ENCODE data around the gene C19orf12.
"Not testable (repeated sequence)": the region's sequence is repeated elsewhere in the genome, so short reads cannot be mapped to it uniquely, and the experiment has no call there.

The C19orf12 gene

DNA sequence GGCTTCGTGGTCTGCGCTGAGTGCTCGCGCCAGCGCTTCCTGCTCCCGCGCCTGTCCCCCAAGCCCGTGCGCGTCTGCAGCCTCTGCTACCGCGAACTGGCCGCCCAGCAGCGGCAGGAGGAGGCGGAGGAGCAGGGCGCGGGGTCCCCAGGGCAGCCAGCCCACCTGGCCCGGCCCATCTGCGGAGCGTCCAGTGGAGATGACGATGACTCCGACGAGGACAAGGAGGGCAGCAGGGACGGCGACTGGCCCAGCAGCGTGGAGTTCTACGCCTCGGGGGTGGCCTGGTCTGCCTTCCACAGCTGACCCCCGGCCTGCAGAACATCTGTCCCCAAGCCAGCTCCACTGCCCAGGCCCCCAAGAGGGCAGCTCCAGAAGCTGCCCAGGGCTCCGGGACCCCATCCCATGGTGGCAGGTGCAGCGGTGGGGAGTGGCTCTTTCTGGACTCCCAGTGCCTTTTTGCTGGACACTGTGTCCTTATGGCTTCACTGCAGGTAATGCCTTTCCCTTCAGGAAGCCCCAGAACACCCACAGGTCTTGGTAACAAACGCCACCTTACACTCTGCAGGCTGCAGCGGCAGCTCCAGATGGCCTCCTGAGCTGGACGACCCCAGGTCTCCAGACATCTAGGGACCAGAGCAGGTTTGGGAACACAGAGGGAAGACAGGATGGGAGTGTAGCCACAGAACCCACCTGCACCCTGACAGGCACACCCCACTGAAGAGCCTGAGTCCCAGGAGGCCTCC lies 40.5 kb downstream of the C19orf12 start:
- no peak for DNase-seq

DNA sequence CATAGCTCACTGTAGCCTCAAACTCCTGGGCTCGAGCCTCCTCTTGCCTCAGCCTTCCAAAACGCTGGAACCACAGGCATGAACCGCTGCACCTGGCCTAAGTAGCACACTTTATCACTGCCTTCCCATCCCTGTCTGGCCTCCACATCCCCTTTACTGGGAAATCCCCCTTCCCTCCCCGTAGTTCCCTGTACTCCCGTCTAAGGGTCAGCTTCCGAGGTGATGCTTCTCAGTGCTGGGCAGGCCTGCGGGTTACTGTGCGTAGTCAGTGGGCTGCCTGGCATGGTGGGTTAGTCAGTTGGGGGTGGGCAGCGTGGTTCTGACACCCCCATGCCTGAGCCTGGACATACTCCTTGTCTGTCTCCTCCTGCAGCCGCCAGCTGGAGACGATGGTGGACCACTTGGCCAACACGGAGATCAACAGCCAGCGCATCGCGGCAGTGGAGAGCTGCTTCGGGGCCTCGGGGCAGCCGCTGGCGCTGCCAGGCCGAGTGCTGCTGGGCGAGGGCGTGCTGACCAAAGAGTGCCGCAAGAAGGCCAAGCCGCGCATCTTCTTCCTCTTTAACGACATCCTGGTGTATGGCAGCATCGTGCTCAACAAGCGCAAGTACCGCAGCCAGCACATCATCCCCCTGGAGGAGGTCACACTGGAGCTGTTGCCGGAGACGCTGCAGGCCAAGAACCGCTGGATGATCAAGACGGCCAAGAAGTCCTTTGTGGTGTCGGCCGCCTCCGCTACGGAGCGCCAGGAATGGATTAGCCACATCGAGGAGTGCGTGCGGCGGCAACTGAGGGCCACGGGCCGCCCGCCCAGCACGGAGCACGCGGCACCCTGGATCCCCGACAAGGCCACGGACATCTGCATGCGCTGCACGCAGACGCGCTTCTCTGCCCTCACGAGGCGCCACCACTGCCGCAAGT lies 41.4 kb downstream of the C19orf12 start:
- no peak for DNase-seq

DNA sequence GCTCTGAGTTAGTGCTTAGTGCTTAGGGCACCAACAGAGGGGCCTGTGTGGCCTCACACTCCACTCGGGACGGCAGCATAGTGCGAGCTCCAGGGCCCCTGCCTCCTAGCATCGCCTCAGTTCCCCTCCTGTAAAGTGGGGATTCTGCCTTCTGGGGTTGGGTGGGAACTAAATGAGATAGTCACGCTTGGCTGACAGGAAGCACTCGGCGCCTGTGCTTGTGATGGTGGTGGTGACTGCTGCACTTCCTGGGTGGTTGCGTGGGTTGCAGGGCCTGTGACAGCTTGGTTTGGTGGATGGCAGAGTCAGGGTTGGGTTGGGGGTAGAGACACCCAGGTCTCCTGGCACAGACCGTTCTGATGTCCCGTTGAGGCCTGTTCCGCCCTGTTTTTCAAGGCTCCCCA lies 42.1 kb downstream of the C19orf12 start:
- DNase-seq, result no peak

DNA sequence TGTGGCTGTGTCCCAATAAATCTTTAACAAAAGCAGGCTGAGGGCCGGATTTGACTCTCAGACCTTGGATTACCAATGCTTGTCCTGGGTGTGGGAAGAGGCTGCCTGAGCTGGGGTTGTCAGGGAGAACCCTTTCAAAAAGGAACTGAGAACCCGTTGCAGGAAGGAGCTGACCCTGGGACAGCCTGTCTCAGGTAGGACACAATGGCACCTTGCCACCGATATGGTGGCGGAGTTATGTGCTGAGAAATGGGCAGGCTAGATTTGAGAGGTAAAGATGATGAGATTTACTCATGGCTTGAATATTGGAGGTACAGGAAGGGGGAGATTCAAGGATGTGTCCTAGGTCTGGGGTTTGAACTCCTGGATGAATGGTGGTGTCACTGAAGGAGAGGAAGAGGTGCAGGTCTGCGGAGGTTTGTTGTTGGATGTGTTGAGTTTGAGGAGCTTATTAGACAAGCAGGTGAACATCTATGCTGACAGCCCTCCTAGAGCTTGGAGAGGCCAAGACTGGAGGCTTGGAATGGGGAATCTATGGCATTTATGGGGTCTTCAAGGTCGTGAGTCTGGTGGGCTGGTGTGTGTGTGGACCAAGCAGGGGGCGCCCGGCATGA lies 42.6 kb downstream of the C19orf12 start:
- DNase-seq, result no peak

DNA sequence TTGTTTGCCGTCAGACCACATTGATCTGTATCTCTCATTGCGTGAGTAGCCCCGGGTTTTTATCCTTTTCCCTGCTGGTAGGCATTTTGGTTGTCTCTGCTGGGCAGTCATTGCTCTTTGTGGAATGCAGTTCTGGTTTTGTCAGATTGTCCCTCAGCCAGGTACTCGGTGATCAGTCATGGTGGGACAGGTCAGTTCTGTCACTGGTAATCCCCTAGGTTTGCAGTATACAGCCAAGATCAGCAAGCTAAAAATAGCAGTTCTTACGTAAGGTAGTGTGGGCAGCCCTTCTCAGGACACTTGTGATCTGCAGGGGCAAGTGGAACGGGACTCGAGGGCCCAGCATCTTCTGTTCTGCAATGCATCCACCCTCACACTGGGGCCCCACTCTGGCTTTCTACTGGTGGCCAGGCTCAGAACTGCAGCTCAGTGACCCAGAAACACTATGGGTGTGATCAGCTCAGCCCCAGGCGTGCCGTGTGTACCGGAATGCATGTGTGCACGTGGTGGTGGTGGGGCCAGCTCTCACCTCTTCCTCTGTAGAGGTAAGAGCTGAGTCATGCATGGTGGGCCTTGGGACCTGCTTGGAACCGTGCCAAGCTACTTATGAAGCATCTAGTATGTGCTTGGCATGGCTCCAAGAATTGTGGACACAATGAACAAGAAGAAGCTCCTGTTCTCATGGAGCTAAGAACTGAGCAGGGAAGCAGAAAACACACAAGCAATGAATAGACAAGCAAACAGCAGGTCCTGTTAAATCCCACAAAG lies 43.5 kb downstream of the C19orf12 start:
- DNase-seq, result peak; percentile 54

DNA sequence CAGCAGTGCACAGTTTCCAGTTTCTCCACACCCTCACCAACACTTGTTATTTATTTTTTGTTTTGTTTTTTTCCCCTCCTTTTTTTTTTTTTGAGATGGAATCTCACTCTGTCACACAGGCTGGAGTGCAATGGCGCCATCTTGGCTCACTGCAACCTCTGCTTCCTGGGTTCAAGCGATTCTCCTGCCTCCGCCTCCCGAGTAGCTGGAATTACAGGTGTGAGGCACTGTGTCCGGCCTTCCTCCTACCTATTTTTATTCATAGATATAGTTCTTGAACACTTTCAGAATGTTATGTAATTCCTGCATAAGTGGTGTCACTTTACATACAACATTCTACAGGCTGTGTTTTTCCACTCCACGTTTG lies 44.1 kb downstream of the C19orf12 start:
- not testable (repeated sequence) for DNase-seq

DNA sequence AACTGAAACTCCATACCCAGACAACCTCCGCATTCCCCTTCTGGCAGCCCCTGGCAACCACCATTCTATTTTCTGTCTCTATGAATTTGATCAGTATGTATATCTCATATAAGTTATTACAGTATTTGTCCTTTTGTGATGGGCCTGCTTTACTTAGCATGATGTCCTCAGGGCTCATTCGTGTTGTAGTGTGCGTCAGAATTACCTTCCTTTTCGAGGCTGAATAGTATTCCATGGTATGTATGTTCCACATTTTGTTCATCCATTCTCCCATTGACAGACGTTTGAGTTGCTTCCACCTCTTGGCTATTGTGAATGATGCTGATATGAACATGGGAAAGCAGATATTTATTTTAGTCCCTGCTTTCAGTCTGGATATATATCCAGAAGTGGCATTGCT lies 44.8 kb downstream of the C19orf12 start:
- DNase-seq, result no peak

DNA sequence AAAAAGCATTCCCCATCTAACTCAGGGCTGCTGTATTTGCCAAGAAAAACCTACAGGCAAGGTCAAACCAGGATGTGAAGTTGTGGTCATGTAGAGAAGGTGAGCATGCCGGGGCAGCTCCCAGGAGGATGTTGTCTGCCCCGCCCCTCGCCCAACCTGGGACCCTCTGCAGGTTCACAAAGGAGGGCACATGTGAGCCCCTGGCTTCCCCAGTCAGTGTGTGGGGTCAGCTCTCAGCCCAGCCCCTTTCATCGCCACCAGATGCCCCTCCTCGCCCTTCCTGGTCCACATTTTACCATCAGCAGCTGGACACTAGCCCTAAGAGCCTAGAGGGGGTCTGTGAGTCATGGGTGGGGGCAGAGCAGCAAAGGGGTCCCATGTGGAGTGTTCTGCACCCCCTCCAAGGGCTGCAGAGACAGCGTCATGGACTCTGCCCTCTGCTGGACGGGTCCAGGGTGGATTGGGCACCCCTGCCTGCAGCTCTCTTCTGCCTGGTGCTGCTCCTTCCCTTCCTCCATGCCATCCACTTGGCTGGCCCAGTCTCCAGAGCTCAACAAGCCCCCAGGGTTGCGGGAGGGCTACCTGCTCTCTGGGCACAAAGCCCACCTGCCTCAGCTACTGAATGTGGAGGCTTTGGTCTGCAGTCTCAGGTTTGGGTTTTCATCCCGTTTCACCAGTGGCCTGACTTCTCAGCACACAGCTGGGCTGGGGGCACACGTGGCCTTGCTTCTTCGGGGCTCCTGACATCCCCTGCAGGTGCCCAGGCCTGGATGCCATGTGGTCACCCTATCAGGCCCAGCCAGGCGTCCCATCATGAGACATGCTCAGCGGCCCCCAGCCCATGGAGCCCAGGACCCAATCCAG lies 46.1 kb downstream of the C19orf12 start:
- no peak for DNase-seq

DNA sequence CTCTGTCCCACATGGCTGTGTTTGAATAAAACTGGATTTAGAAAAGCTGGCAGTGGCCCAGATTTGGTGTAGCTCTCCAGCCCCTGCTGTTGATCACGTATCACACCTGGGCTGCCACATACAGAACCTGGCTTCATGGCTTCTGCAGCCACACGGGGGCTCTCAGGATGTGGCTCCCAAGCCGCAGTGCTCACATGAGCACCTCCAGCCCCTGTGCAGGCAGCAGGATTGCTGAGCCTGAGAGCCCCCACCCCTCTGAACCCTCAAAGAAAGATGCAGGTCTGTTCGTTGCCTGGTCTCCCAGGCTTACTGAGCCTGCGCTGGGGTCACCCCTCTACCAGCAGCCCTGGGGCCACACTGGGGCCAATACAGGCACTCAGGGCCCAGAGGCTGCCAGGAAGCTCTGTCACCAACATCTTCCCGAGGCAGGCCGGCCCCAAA lies 47.1 kb downstream of the C19orf12 start:
- DNase-seq, result no peak

DNA sequence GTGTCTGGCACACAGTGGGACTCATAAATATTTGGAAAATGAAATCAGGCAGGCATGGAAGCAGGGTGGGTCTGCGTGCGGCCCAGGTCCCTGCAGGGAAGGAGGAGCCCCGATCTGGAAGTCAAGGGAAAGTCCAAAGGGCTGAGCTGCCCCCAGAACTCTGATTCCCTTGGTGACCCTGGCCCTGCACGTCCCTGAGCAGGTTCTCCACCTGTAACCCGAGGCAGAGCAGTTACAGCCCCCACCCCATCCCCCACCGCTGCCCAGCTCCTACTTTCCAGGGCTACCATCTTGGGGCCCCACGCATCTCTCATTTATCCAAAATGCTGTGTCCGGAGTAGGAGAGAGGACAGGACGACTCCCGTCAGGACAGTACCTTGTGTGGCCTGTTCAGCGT lies 47.7 kb downstream of the C19orf12 start:
- DNase-seq, result no peak

DNA sequence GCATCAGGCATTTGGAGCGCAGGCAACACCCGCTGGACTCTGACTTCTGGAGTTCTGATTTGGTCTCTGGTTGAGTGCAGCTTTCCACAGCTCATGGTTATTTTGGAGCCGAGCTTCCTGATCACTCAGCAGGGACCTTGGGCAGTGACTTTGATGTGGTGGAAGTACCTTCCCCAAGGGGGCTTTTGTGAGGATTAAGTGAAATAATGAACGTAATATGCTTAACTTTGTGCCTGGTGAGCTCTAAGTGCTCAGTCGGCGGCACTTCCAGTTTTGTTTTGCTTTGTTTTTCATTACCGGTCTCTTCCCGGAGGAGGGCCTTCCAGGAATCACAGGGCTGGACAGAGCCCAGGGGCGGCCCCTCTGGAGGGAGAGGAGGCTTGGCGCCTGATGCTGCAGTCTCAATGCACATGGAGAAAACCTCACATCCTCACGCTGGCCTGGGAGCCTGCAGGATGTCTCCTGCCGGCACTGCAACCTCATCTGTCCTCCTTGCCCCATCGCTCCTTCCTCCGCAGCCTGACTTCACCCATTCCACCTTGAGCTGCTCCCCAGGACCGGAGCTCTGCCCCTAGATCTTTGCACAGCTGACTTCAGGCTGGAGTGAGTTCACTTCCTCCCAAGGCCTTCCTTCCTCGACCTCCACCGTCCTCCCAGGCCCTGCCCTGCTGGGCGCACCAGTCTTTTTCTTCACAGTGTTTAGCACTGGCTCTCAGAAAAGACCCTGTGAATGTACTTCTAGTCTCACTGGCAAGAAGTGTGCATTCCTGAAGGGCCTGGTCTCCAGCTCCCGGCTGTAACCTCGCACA lies 48.3 kb downstream of the C19orf12 start:
- DNase-seq, result peak; percentile 63

DNA sequence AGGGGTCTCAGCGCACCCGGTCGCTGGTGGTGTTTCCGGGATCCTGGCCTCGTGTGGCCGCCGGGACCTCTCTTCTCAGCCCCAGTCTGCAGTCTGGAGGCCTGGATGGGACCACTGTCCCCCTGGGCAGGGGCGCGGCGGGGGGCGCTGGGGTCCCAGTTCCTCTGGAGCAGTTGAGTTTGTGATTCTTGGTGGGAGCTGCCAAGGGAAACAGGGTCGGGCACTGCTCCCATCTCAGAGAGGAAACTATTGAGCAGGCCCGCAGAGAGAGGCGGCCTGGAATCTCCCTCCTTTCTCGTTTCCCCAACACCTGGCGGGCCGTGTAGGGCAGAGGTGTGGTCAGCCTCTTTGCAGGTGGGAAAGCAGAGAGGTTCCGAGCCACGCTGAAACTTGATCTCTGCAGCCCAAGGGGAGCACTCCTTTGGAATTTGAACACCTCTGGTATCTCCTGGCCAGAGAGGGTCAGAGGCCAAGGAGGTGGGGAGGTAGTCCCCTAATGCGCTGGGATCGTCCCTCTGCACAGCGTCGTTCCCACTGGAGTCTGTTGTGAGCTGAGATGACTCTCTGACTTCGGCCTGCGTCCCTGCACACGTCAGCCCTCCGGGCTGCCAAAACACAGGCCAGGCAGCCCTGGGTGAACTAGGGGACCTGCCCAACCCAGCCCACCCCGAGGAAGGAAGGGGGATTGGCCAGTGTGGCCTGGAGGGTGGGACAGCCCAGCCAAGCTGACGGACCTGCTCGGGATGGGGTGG lies 49.1 kb downstream of the C19orf12 start:
- DNase-seq, result peak; percentile 40

DNA sequence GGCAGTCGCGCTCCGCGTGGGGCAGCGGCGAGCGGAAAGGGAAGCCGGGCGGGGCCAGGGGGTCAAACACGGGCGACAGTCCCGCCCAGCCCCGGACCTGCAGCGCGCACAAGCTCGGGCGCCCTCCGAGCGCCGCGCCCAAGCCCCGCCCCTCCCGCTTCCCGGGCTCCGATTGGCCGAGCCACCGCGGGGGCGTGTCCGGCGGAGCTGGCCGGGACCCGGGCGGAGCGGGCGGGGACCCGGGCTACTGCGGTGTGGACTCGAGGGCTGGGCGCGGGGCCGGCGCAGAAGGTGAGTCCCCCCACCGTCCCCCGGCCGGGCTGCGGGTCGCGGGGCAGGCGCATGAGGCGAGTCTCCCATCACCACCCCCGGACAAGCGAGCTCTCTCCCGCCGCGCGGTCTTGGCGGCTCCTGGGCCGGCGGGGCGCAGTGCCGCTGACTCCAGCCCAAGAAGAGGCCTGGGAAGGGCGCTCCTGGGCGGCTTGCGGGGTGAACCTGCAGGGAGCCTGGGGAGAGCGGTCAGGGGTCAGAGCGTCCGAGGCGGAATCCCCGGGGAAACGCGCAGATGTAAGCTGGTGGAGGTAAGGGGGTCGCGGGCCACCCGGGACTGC lies 49.7 kb downstream of the C19orf12 start, which contains the start of gene PLEKHF1:
PLEKHF1 (plus strand) TSS at position 247 of the 611 bp plus-strand sequence. CDS start 8,379 bp downstream, outside the sequence.
- DNase-seq, result peak; percentile 69

DNA sequence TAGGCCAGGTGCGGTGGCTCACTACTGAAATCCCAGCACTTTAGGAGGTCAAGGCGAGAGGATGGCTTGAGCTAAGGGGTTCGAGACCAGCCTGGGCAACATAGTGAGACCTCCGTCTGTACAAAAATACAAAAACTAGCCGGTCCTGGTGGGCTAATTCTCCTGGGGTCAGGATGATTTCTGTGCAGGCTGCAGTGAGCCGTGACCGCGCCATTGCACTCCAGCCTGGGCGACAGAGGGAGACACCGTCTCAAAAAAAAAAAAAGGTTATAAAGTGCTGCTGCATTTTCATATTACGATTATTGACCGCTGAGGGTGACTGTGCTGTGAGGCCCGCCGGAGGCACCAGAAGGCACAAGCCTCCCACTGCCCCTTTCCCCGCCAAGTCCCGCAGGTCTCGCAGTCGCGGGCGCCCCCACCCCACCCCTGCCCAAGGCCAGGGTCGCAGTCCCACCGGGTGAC lies 50.3 kb downstream of the C19orf12 start:
- no peak for DNase-seq

DNA sequence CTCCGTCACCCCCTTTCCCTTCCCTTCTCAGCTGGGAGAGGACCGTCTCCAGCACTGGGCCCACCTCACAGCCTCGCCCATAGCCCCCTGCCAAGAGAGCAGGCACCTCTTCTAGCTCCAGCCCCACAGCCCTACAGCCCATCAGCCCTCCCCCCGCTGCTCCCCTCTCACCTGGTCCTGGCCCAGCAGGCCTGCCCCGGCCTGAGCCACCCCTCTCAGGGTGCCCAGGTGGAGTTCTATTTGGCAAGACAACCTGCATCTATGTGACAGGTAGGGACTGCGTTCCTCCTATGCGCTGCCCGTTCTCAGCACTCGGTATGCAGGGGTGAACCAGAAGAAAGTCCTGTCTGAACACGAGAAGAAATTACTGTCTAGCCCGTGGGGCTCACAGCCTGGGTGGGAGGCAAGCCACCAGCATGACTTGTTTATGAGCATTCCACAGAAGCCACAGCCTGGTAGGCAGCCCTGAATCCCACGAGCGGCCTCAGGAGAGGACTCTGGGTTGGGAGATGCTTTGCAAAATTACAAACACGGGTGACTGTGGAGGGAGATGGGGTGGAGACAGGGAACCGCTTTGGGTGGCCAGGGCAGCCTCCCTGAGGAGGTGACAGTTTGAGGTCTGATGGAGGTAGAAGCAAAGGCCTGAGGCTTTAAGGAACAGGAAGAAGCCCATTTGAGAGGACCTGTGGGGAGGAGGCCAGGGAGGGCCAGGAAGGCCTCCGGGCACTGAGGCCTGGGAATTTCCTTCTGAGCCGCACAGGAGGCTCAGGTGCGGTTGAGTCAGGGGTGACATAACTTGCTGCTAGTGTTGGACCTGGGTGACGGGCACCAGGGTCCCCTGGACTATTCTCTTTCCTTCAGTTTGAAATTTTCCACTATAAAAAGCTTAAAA lies 51.0 kb downstream of the C19orf12 start:
- DNase-seq, result peak; percentile 50

DNA sequence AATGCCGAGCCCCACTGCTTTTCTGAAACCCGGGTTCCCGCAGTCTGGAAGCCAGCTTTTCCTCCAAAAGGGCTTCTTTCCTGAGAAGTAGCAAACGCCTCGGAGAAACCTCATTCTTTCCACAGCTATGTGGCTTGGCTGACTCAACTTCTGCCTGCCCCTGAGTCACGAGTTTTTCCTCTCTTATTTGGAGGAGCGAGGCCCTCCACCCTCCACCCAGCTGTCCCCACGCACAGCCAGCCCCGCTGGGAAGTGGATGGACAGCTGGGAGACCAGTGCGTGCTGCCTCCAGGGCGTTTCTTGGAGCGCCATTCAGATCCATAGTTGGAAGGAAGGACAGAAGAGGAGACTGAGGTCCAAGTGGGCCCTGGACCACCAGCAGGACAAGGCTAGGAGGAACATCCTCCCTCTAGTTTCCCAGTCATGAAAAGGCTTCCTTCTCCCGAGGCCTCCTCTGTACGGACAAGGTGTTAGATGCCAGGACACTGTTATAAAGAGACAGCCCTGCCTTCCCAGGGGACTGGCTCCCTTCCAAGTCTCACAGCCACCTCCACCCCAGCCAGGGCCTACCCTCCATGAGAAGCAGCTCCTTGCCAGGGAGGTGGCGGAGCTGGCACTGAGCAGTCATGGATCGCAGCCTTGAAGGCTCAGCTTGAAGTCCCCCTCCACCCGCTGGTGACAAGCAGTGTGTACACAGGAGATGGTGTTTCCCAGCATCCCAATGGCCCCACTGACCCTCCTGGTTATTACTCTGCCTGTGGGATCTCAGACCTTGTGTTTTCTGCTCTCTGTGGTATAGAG lies 52.3 kb downstream of the C19orf12 start:
- peak; percentile 93 for DNase-seq

DNA sequence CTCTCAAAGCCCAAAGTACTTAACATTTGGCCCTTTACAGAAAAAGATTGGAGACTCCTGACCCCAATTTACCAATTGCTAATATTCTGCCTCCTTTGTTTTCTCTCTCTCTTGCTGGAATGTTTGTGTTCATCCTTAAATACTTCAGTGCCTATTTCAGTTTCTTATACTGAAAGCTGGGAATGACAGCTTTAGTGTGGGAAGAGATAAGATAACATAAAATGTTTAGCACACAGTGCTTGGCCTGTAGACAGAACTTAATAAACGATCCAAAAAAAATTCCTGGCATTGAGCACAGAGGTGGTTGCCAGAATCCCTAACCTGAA lies 52.8 kb downstream of the C19orf12 start:
- DNase-seq, result no peak

DNA sequence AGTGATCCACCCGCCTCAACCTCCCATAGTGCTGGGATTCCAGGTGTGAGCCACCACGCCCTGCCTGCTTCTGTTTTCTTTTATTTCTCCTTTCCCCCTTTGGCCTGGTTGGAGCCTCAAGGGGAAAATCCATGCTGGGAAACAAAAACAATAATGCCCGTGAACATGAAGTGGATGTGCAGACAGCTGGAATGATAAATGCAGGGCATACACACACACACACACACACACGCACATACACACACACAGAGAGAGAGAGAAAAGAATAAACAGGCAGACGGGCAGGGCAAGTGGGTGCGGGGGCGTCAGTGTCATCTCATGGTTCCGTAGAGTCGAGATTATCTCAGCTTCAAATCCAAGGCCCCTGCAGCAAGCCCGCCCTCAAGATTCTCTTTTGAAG lies 54.2 kb downstream of the C19orf12 start:
- no peak for DNase-seq
